Mammary epithelial cell (primary cell): Measurements from ENCODE around the gene OR6B3.

Experiments used
- CTCF ChIP-seq, 2 donors: IDR thresholded peaks in 1 of 2; conservative IDR thresholded peaks in 1 of 2; 2 replicates each; pipeline ENCODE4 v1.5.1; 2011 to 2012; ENCODE audit warnings: inconsistent platforms in 2 of 2, low read length in 2 of 2, mild to moderate bottlenecking in 2 of 2, control low read depth in 1 of 2, low read depth in 1 of 2; ENCODE audit not compliant: insufficient read depth in 1 of 2; ENCODE audit errors: extremely low read depth in 1 of 2
- EZH2 ChIP-seq: IDR thresholded peaks from 2 replicates; pipeline ENCODE4 v1.6.1; 2012; ENCODE audit warnings: low read length, inconsistent platforms, borderline replicate concordance

- TF ChIP-seq CTCF (conservative IDR thresholded peaks at IDR 0.05 in 1 of 2, IDR thresholded peaks at IDR 0.05 in 1 of 2; ENCODE audit: extremely low read depth in 1 of 2, insufficient read depth in 1 of 2, low read depth in 1 of 2, low read length in 2 of 2): no peak
- no peak for TF ChIP-seq EZH2
Observed at GRCh38 chr2:240052524-240052923, 797 bp downstream of the OR6B3 start.
